PC-3 (cell line): ENCODE measurements around the gene THRB.
"Not testable (repeated sequence)": the region's sequence is repeated elsewhere in the genome, so short reads cannot be mapped to it uniquely, and the experiment has no call there.

Experiments used
- CTCF ChIP-seq: fragments of 300-600 bp; sonication (generic); conservative IDR thresholded peaks from 2 replicates; pipeline ENCODE4 v1.5.1; 2017; ENCODE audit warnings: antibody characterized with exemption, low read depth, mild to moderate bottlenecking, low read length
- EZH2 ChIP-seq: fragments of 300-600 bp; sonication (generic); IDR thresholded peaks from one replicate; pipeline ENCODE4 v1.6.1; 2017; ENCODE audit warnings: antibody characterized with exemption, mild to moderate bottlenecking, low read length; ENCODE audit not compliant: unreplicated experiment

DNA sequence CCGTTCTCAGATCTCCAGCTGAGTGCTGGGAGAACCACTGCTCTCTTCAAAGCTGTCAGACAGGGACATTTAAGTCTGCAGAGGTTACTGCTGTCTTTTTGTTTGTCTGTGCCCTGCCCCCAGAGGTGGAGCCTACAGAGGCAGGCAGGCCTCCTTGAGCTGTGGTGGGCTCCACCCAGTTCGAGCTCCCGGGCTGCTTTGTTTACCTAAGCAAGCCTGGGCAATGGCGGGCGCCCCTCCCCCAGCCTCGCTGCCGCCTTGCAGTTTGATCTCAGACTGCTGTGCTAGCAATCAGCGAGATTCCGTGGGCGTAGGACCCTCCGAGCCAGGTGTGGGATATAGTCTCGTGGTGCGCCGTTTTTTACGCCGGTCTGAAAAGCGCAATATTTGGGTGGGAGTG lies 399.8 kb downstream of the THRB start:
- TF ChIP-seq EZH2, CTCF: not testable (repeated sequence)
